ENCODE data around the gene ECE2. TPM values are rescaled to one million over a fixed set of nuclear protein-coding genes. Genes with fewer than 3 reads are reported as not detected.
"Not testable (repeated sequence)": the region's sequence is repeated elsewhere in the genome, so short reads cannot be mapped to it uniquely, and the experiment has no call there.

ECE2 gene
- total RNA-seq, 2 experiments from 2014 or later: not detected

- Mint-ChIP-seq H3K27ac (peak overlapping the region; percentile 1), H3K4me1 (peaks cover 18% of the 10 kb centered on the region), H3K36me3 (peaks cover 3% of the 10 kb centered on the region), H3K27me3 (peaks cover 44% of the 10 kb centered on the region), H3K4me3 (peak overlapping the region; percentile 75), H3K9me3 (ENCODE audit: low read depth) (no peaks in the 10 kb centered on the region)
- CTCF ChIA-PET: interaction anchor here (0.9 to 3.0 kb wide), 5 partner anchors 9 to 366 kb away, joined by 3 to 14 read pairs (median 6); partner anchors contain the start of genes EEF1AKMT4 and VWA5B2
- ATAC-seq (peak; percentile 37), DNase-seq (no peak)
Measured at GRCh38 chr3:184261854-184262763, 13.7 kb upstream of the ECE2 start.

- Mint-ChIP-seq H3K36me3 (peaks cover 3% of the 10 kb centered on the region), H3K4me3 (peak overlapping the region; percentile 52), H3K27ac (no peak overlapping the region), H3K27me3 (peaks cover 51% of the 10 kb centered on the region), H3K9me3 (ENCODE audit: low read depth) (no peaks in the 10 kb centered on the region), H3K4me1 (peaks cover 18% of the 10 kb centered on the region)
- CTCF ChIA-PET: interaction anchor here (1.4 to 1.8 kb wide), 2 partner anchors 35 to 367 kb away, joined by 6 to 7 read pairs; no protein-coding TSS in a partner anchor
- ATAC-seq (no peak), DNase-seq (no peak)
Measured at GRCh38 chr3:184262764-184263179, 13.1 kb upstream of the ECE2 start.

GRCh38 chr3:184267249-184267648 is 8.6 kb upstream of the ECE2 start:
- CTCF ChIA-PET: interaction anchor here (2.1 kb wide), 1 partner anchor 39 kb away, joined by 5 read pairs; no protein-coding TSS in a partner anchor
- not testable (repeated sequence) for DNase-seq; H3K36me3 Mint-ChIP-seq; H3K4me3 Mint-ChIP-seq; H3K9me3 Mint-ChIP-seq (ENCODE audit: low read depth); H3K27ac Mint-ChIP-seq; H3K4me1 Mint-ChIP-seq; ATAC-seq
- peaks cover 43% of the 10 kb centered on the region for H3K27me3 Mint-ChIP-seq

GRCh38 chr3:184272269-184272668 is 3.6 kb upstream of the ECE2 start:
- H3K36me3 Mint-ChIP-seq: no peaks in the 10 kb centered on the region
- CTCF ChIA-PET: interaction anchor here (1.2 to 1.4 kb wide), 2 partner anchors 22 to 44 kb away, joined by 3 read pairs; no protein-coding TSS in a partner anchor

GRCh38 chr3:184275381-184275701 is 481 bp upstream of the ECE2 start:
- Mint-ChIP-seq H3K4me1 (no peaks in the 10 kb centered on the region), H3K4me3 (no peak overlapping the region), H3K36me3 (no peaks in the 10 kb centered on the region), H3K27me3 (peaks cover 54% of the 10 kb centered on the region), H3K9me3 (ENCODE audit: low read depth) (no peaks in the 10 kb centered on the region), H3K27ac (no peak overlapping the region)
- CTCF ChIA-PET: no interaction called here
- ATAC-seq (no peak), DNase-seq (no peak)

More at GRCh38 chr3:184272269-184272668, 3.6 kb upstream of the ECE2 start:
- no peak overlapping the region for H3K4me3 Mint-ChIP-seq
- no peaks in the 10 kb centered on the region for H3K9me3 Mint-ChIP-seq (ENCODE audit: low read depth)
- DNase-seq (no peak), ATAC-seq (no peak)
- peaks cover 55% of the 10 kb centered on the region for H3K27me3 Mint-ChIP-seq
- H3K4me1 Mint-ChIP-seq: no peaks in the 10 kb centered on the region
- no peak overlapping the region for H3K27ac Mint-ChIP-seq

- DNase-seq: no peak
- Mint-ChIP-seq H3K27me3 (peaks cover 47% of the 10 kb centered on the region), H3K27ac (no peak overlapping the region), H3K4me1 (no peaks in the 10 kb centered on the region), H3K4me3 (no peak overlapping the region), H3K36me3 (no peaks in the 10 kb centered on the region), H3K9me3 (ENCODE audit: low read depth) (no peaks in the 10 kb centered on the region)
- no peak for ATAC-seq
- CTCF ChIA-PET: no interaction called here
Measured at GRCh38 chr3:184277366-184277765, 1.5 kb downstream of the ECE2 start.

GRCh38 chr3:184282941-184283340 is 7.1 kb downstream of the ECE2 start:
- no peaks in the 10 kb centered on the region for H3K4me1 Mint-ChIP-seq
- H3K9me3 Mint-ChIP-seq (ENCODE audit: low read depth): no peaks in the 10 kb centered on the region
- H3K27ac Mint-ChIP-seq: no peak overlapping the region
- H3K36me3 Mint-ChIP-seq: no peaks in the 10 kb centered on the region
- CTCF ChIA-PET: interaction anchor here (0.6 to 0.7 kb wide), 2 partner anchors 134 to 179 kb away, joined by 3 read pairs; no protein-coding TSS in a partner anchor
- DNase-seq: no peak
- no peak overlapping the region for H3K4me3 Mint-ChIP-seq
- no peak for ATAC-seq
- peaks cover 13% of the 10 kb centered on the region for H3K27me3 Mint-ChIP-seq

GRCh38 chr3:184283681-184284080 is 7.9 kb downstream of the ECE2 start:
- CTCF ChIA-PET: interaction anchor here (0.6 to 1.5 kb wide), 5 partner anchors 10 to 193 kb away, joined by 3 read pairs; no protein-coding TSS in a partner anchor
- no peak for DNase-seq
- H3K27ac Mint-ChIP-seq: no peak overlapping the region
- H3K4me1 Mint-ChIP-seq: no peaks in the 10 kb centered on the region
- no peak overlapping the region for H3K4me3 Mint-ChIP-seq
- H3K27me3 Mint-ChIP-seq: peaks cover 17% of the 10 kb centered on the region
- H3K36me3 Mint-ChIP-seq: no peaks in the 10 kb centered on the region
- H3K9me3 Mint-ChIP-seq (ENCODE audit: low read depth): no peaks in the 10 kb centered on the region
- no peak for ATAC-seq

- no peak overlapping the region for H3K4me3 Mint-ChIP-seq
- peaks cover 17% of the 10 kb centered on the region for H3K27me3 Mint-ChIP-seq
- no peaks in the 10 kb centered on the region for H3K36me3 Mint-ChIP-seq
- no peak overlapping the region for H3K27ac Mint-ChIP-seq
- CTCF ChIA-PET: interaction anchor here (0.6 to 3.6 kb wide), 3 partner anchors 9 to 111 kb away, joined by 3 to 22 read pairs (median 4); no protein-coding TSS in a partner anchor
- no peak for ATAC-seq
- H3K9me3 Mint-ChIP-seq (ENCODE audit: low read depth): no peaks in the 10 kb centered on the region
- no peaks in the 10 kb centered on the region for H3K4me1 Mint-ChIP-seq
- DNase-seq: peak; percentile 51
Measured at GRCh38 chr3:184284696-184285095, 8.9 kb downstream of the ECE2 start.

- ATAC-seq: peak; percentile 80
- no peak overlapping the region for H3K4me3 Mint-ChIP-seq
- DNase-seq: peak; percentile 76
- CTCF ChIA-PET: interaction anchor here (0.7 to 2.4 kb wide), 17 partner anchors 11 to 394 kb away, joined by 3 to 22 read pairs (median 4); partner anchors contain the start of genes CLCN2, EEF1AKMT4, EIF2B5 and POLR2H
- H3K27me3 Mint-ChIP-seq: peaks cover 14% of the 10 kb centered on the region
- no peaks in the 10 kb centered on the region for H3K9me3 Mint-ChIP-seq (ENCODE audit: low read depth)
- no peak overlapping the region for H3K27ac Mint-ChIP-seq
- no peaks in the 10 kb centered on the region for H3K4me1 Mint-ChIP-seq
- no peaks in the 10 kb centered on the region for H3K36me3 Mint-ChIP-seq
Measured at GRCh38 chr3:184289426-184289938, 13.7 kb downstream of the ECE2 start.

GRCh38 chr3:184290331-184290730 is 14.5 kb downstream of the ECE2 start:
- Mint-ChIP-seq H3K36me3 (no peaks in the 10 kb centered on the region), H3K9me3 (ENCODE audit: low read depth) (no peaks in the 10 kb centered on the region)

GRCh38 chr3:184291044-184291737 is 15.4 kb downstream of the ECE2 start:
- Mint-ChIP-seq H3K4me1 (no peaks in the 10 kb centered on the region), H3K36me3 (no peaks in the 10 kb centered on the region), H3K4me3 (no peak overlapping the region), H3K27me3 (peaks cover 12% of the 10 kb centered on the region), H3K9me3 (ENCODE audit: low read depth) (no peaks in the 10 kb centered on the region), H3K27ac (no peak overlapping the region)
- DNase-seq (no peak), ATAC-seq (no peak)
- CTCF ChIA-PET: interaction anchor here (1.3 to 2.4 kb wide), 3 partner anchors 61 to 64 kb away, joined by 3 to 22 read pairs (median 5); no protein-coding TSS in a partner anchor

More at GRCh38 chr3:184290331-184290730, 14.5 kb downstream of the ECE2 start:
- CTCF ChIA-PET: interaction anchor here (1.2 to 2.4 kb wide), 6 partner anchors 35 to 395 kb away, joined by 5 to 22 read pairs (median 7); partner anchors contain the start of genes EEF1AKMT4 and VWA5B2
- Mint-ChIP-seq H3K4me3 (no peak overlapping the region), H3K27ac (no peak overlapping the region), H3K27me3 (peaks cover 14% of the 10 kb centered on the region), H3K4me1 (no peaks in the 10 kb centered on the region)
- DNase-seq (no peak), ATAC-seq (no peak)
